Measurements from ENCODE around the gene EVC2.

EVC2 gene

GRCh38 chr4:5755161-5755560, 46.8 kb upstream of the EVC2 start:
- no peak for ATAC-seq

GRCh38 chr4:5754529-5754881, 46.1 kb upstream of the EVC2 start:
- no peak for TF ChIP-seq PATZ1 (CRISPR knock-in tag; IDR thresholded peaks at IDR 0.05; ENCODE audit: borderline replicate concordance)
- no peak for TF ChIP-seq OSR1 (CRISPR knock-in tag; IDR thresholded peaks at IDR 0.05)
- no peak for TF ChIP-seq ZNF565 (CRISPR knock-in tag; conservative IDR thresholded peaks at IDR 0.05; ENCODE audit: low read depth)
- no peak for TF ChIP-seq CSRNP3 (CRISPR knock-in tag; IDR thresholded peaks at IDR 0.05)
- no peak for TF ChIP-seq SNAI2 (CRISPR knock-in tag; IDR thresholded peaks at IDR 0.05)
- no peak for TF ChIP-seq ZNF8 (CRISPR knock-in tag; IDR thresholded peaks at IDR 0.05)
- TF ChIP-seq GLIS3 (CRISPR knock-in tag; IDR thresholded peaks at IDR 0.05): no peak
- TF ChIP-seq POU6F1 (CRISPR knock-in tag; IDR thresholded peaks at IDR 0.05; ENCODE audit: borderline replicate concordance, low read depth): no peak
- TF ChIP-seq ESRRG (CRISPR knock-in tag; IDR thresholded peaks at IDR 0.05): no peak
- no peak for TF ChIP-seq ZFP30 (CRISPR knock-in tag; IDR thresholded peaks at IDR 0.05)
- TF ChIP-seq ZC3H10 (CRISPR knock-in tag; IDR thresholded peaks at IDR 0.05): no peak
- no peak for TF ChIP-seq BACH2 (CRISPR knock-in tag; IDR thresholded peaks at IDR 0.05; ENCODE audit: borderline replicate concordance)
- TF ChIP-seq TSHZ2 (CRISPR knock-in tag; IDR thresholded peaks at IDR 0.05): no peak
- TF ChIP-seq RARB (CRISPR knock-in tag; IDR thresholded peaks at IDR 0.05): no peak
- no peak for TF ChIP-seq TOX (CRISPR knock-in tag; IDR thresholded peaks at IDR 0.05; ENCODE audit: borderline replicate concordance)
- TF ChIP-seq ARNTL (CRISPR knock-in tag; IDR thresholded peaks at IDR 0.05; ENCODE audit: borderline replicate concordance, low read depth): no peak
- no peak for TF ChIP-seq CREB5 (CRISPR knock-in tag; IDR thresholded peaks at IDR 0.05; ENCODE audit: low read depth)
- TF ChIP-seq ZNF70 (CRISPR knock-in tag; IDR thresholded peaks at IDR 0.05): no peak
- TF ChIP-seq CSDC2 (CRISPR knock-in tag; IDR thresholded peaks at IDR 0.05): no peak
- ATAC-seq: no peak

More at GRCh38 chr4:5755161-5755560, 46.8 kb upstream of the EVC2 start:
- TF ChIP-seq ZC3H10 (CRISPR knock-in tag; IDR thresholded peaks at IDR 0.05) (no peak), PATZ1 (CRISPR knock-in tag; IDR thresholded peaks at IDR 0.05; ENCODE audit: borderline replicate concordance) (no peak), ZFP30 (CRISPR knock-in tag; IDR thresholded peaks at IDR 0.05) (no peak), SNAI2 (CRISPR knock-in tag; IDR thresholded peaks at IDR 0.05) (no peak), ZNF70 (CRISPR knock-in tag; IDR thresholded peaks at IDR 0.05) (no peak), PPARA (CRISPR knock-in tag; IDR thresholded peaks at IDR 0.05; ENCODE audit: borderline replicate concordance) (no peak), ZNF8 (CRISPR knock-in tag; IDR thresholded peaks at IDR 0.05) (no peak), ZFP3 (CRISPR knock-in tag; IDR thresholded peaks at IDR 0.05) (no peak), OSR1 (CRISPR knock-in tag; IDR thresholded peaks at IDR 0.05) (no peak)

All from SK-N-SH treated with all-trans-retinoic acid at 6 μM for 48 hours (cell line).